Glomerular visceral epithelial cell (primary cell): ENCODE measurements around the gene ST6GALNAC1.

Source experiments
- DNase-seq: peaks from one replicate; pipeline ENCODE4 v3.0.0-alpha.2; 2016; ENCODE audit errors: extremely low spot score

The ST6GALNAC1 gene

GRCh38 chr17:76675648-76676047 is 32.1 kb upstream of the ST6GALNAC1 start:
- DNase-seq, result no peak

DNA sequence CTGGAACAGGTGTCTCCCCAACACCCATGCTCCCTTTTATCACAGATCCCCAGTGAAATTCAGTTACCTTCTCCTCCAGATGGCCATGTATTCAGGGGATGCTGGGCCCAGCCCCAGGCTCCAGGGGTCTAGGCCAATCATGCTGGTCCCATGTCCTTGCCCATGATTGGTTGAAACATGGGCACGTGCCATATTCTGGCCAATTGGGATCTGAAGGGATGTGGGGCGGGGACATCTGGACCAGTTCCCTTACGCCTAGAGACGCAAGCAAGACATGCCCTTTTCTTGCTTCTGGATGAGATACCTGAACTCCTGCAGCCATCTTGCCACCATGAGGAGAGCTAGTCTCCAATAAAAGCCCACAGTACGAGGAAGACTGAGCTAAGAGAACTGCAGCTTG is 31.0 kb upstream of the ST6GALNAC1 start:
- DNase-seq, result no peak

DNA sequence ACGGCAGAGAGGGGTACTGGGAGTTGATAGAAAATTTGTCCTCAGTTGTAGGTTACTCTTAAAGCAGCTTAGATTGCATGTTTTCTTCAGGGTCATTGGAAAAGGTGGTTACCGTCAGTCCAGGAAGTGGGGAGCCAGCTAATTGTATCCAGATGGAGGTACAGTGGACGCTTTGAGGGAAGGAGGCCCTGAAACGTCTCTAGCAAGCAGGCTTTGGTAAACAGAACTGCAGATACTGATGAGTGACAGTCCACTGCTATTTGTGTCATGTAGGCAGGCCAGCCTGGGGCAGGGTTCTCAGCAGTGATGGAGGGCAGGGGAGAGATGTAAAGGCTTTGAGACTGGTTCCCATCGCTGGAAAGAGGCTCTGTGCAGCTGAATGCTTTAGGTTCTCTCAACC is 30.2 kb upstream of the ST6GALNAC1 start:
- no peak for DNase-seq

DNA sequence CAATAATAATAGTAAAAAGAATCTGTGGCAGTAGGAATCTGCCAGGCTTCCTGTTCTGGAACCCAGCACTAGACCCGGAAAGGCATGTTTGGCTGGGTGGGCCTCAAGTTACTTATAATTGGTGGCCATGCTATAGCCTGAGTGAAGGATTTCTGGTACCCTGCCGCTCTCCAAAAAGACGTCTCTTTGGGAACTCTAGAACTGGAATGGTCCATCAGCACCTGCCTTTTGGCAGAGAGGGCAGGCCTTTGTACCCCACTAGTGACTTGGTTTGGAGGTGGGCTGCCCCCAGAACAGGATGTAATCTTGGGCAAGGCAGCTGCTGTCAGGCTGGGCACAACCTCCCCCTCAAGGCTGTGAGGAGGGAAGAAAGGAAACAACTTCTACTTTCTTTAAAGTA is 29.3 kb upstream of the ST6GALNAC1 start:
- DNase-seq, result no peak

- no peak for DNase-seq
These were observed 28.8 kb upstream of the ST6GALNAC1 start for GRCh38 chr17:76672270-76672851.

DNA sequence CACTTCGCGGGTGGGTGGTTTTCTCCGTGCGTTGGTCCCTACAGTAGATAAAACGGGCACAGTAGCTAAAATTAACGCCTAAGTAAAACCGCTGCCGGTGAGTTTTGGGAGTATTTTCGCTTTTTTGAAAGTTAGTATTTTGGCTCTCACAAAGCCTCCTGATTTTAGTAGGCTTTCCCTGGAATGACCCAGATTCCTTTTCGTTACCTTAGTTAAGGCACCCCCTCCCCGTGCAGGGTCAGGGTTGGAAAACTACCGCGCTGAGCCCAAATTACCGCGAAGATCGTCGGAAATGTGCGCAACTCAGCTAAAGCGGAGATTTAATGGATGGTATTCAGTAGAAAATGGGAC is 28.3 kb upstream of the ST6GALNAC1 start:
- no peak for DNase-seq

DNA sequence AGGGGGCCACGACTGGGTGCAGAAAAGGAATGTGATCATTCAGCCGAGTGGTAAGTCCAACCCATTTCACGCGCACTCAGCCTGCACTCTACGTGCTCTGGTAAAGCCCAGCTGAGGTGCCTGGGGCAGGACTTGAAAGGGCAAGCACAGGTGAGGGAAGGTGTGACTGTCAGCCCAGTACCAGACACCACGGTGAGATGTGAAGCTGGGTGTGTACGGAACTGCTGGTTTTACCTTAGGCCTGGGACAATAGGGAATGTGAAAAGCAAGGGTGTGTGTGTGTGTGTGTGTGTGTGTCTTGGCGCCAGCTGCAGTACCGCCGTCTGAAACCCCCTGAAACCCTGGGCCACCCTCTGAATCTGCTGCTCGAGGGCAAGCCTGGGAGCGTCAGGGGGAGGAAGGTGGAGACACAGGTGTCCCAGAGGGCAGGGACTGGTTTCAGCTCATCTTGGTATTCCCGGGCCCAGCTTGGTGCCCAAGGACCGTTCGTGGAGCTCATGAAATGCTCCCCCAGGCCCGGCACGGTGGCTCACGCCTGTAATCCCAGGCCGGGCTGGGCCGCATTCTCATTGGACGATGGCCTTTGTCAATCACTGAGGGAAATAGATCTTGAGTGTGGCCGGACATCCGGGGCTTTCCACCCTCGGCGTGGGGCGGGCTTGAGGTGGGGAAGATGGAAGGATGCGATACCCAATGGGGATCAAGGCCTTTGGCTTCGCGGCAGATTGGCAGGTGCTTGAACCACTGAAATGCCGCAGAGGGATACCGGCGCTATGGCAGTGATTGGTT is 27.8 kb upstream of the ST6GALNAC1 start:
- peak; percentile 100 for DNase-seq

GRCh38 chr17:76670718-76671122 is 27.2 kb upstream of the ST6GALNAC1 start:
- no peak for DNase-seq

DNA sequence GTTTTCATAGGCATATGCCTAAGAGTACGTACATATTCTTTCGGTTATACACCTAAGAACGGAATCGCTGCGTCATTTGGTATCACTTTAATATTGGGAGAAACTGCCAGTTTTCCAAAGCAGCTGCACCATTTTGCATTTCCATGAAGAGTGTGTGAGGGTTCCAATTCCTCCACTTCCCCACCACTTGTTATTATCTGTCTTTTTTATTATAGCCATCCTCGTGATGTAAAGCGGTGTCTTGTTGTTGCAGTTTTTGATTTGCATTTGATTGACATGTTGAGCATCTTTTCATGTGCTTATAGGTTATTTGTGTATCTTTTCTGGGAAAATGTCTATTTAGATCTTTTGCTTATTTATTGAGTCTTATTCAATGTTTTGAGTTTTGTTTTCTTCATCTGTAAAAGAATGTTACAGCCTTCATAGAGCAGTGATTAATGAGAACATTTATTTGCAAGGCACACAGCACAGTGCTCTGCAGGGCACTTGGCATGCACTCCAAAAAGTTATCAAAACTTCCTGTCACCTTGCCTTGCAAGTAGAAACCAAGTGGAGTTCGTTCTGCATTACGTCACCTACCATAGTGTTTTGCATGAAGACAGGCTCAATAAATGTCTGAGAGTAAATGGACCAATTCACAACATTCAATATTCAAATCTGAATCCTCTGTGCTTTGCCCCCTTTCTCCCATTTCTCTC is 26.6 kb upstream of the ST6GALNAC1 start:
- DNase-seq, result peak; percentile 32

- no peak for DNase-seq
These were observed 24.4 kb upstream of the ST6GALNAC1 start for GRCh38 chr17:76667786-76668453.

DNA sequence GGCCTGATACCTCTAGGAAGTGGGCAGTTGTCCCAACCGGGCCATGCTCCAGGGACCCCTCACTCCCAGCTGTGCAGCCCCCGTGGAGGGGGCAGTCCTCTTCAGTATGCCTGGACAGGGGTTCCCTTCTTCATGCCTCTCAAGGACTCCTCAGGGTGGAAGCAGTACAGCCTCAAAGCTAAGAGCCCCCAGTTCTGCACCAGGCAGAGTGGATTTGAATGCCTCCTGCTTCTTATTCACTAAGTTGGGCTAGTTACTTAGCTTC is 23.9 kb upstream of the ST6GALNAC1 start:
- no peak for DNase-seq

- DNase-seq, result no peak
These were observed 17.1 kb upstream of the ST6GALNAC1 start for GRCh38 chr17:76660656-76661042.

- DNase-seq, result peak; percentile 71
These were observed 16.5 kb upstream of the ST6GALNAC1 start for GRCh38 chr17:76659928-76660655.

DNA sequence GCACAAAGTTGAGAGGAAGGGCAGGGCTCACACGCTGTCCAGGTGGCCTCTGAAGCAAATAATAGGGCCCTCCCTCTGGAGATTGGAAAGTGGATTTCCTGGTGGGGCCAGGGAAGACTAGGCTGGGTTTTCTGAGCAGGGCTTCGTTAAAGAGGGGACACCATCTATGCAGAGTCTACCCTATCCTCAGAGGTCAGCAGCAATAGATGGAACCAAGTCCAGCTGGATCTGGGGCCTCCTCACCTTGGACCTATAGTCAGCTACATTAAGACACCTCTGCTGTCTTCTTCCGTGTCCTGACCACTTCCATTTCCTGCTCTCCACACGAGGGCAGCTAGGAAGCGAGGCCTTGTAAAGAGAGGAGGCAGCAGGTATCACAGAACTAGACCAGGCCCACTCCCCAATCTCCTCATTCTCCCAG is 14.7 kb upstream of the ST6GALNAC1 start:
- no peak for DNase-seq

GRCh38 chr17:76657505-76658241 is 14.1 kb upstream of the ST6GALNAC1 start:
- no peak for DNase-seq

- no peak for DNase-seq
These were observed 10.9 kb upstream of the ST6GALNAC1 start for GRCh38 chr17:76654408-76654807.

- no peak for DNase-seq
These were observed 6.9 kb upstream of the ST6GALNAC1 start for GRCh38 chr17:76650504-76650903.

GRCh38 chr17:76646712-76647111 is 3.2 kb upstream of the ST6GALNAC1 start:
- no peak for DNase-seq

- DNase-seq, result no peak
These were observed 1.9 kb upstream of the ST6GALNAC1 start for GRCh38 chr17:76645481-76645880.

GRCh38 chr17:76644995-76645394 is 1.4 kb upstream of the ST6GALNAC1 start:
- peak; percentile 54 for DNase-seq

DNA sequence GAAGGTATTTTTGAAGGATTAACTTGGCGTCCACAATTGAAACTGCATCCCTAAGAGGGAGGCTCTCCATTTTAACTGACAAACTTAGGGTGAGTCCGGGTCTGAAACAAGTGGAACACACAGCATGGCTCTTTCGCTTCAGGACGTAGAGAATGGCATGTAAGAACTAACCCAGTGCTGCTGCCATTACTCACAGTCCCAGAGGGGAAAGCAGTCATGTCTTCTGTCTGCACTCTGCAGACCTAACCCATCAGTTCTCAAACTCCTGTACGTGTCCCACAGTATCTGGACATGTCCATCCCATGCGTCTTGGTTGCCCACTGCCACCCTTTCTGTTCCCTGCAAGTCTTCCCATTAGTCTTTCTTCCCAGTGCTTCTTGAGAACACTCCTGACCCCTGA is 563 bp downstream of the ST6GALNAC1 start:
- no peak for DNase-seq
